IMR-90 (cell line): ENCODE data around the gene CDH12. TPM values are rescaled to one million over a fixed set of nuclear protein-coding genes. Genes with fewer than 3 reads are reported as not detected.

Experiments
- ATAC-seq: fragments of 200-7000 bp; cut with Tn5 transposase; 2 replicates; pipeline ENCODE4 v1.9.1; 2020; ENCODE audit warnings: low read depth, mild to moderate bottlenecking, moderate library complexity
- BruUV-seq: library from RNA; stranded (reverse); fragments of 400-500 nt; replicated peaks from 2 replicates; lab custom pipeline; 2021; lab: Mats Ljungman, UMichigan
- CTCF ChIA-PET: fragments of 300-600 bp; formaldehyde crosslinking; extraction: SDS; loops from one replicate; lab custom pipeline; 2021; ENCODE audit warnings: antibody characterized with exemption; lab: Yijun Ruan, JAX
- POLR2A ChIA-PET: fragments of 300-600 bp; sonication (Branson Sonifier 250); formaldehyde crosslinking; loops from one replicate; lab custom pipeline; 2022; ENCODE audit warnings: antibody characterized with exemption; ENCODE audit not compliant: unreplicated experiment; lab: Charles Lee
- DNase-seq: peaks from one replicate; pipeline ENCODE4 v3.0.0; 2013
- H2AFZ ChIP-seq: replicated peaks from 2 replicates; pipeline ENCODE3; 2013; ENCODE audit warnings: low read length, mild to moderate bottlenecking; ENCODE audit not compliant: poor library complexity
- H2AK5ac ChIP-seq: 2 replicates; pipeline ENCODE4 v1.6.1; 2013; ENCODE audit warnings: low read depth, low read length, inconsistent platforms
- H2AK9ac ChIP-seq: replicated peaks from 2 replicates; pipeline ENCODE3; 2013; ENCODE audit warnings: mild to moderate bottlenecking, low read depth, low read length, moderate library complexity; ENCODE audit not compliant: poor library complexity
- H2BK120ac ChIP-seq: 2 replicates; pipeline ENCODE4 v1.6.1; 2013; ENCODE audit warnings: low read depth, low read length, inconsistent platforms
- H2BK15ac ChIP-seq: 3 replicates; pipeline ENCODE4 v1.6.1; 2013; ENCODE audit warnings: low read depth, low read length, inconsistent platforms
- H2BK20ac ChIP-seq: 2 replicates; pipeline ENCODE4 v1.6.1; 2013; ENCODE audit warnings: low read depth, mild to moderate bottlenecking, inconsistent platforms, low read length, moderate library complexity
- H2BK5ac ChIP-seq: 2 replicates; pipeline ENCODE4 v1.6.1; 2013; ENCODE audit warnings: mild to moderate bottlenecking, low read depth, low read length, inconsistent platforms; ENCODE audit not compliant: poor library complexity, severe bottlenecking
- H3K14ac ChIP-seq: replicated peaks from 2 replicates; pipeline ENCODE4 v1.6.1; 2013; ENCODE audit warnings: low read depth, low read length, inconsistent platforms
- H3K18ac ChIP-seq: 2 replicates; pipeline ENCODE4 v1.6.1; 2013; ENCODE audit warnings: low read depth, low read length, control low read depth
- H3K23ac ChIP-seq: 2 replicates; pipeline ENCODE4 v1.6.1; 2013; ENCODE audit warnings: low read depth, low read length, inconsistent platforms
- H3K27ac ChIP-seq: 2 replicates; pipeline ENCODE4 v1.5.1; 2013; ENCODE audit warnings: mild to moderate bottlenecking, control low read depth, low read length; ENCODE audit not compliant: insufficient read depth
- H3K27me3 ChIP-seq: 2 replicates; pipeline ENCODE4 v1.6.1; 2013; ENCODE audit warnings: low read length; ENCODE audit not compliant: control insufficient read depth, insufficient read depth
- H3K36me3 ChIP-seq: 2 replicates; pipeline ENCODE4 v1.6.1; 2013; ENCODE audit warnings: low read length, mixed read lengths; ENCODE audit not compliant: control insufficient read depth, insufficient read depth
- H3K4ac ChIP-seq: 2 replicates; pipeline ENCODE4 v1.6.1; 2013; ENCODE audit warnings: low read depth, low read length, inconsistent platforms
- H3K4me1 ChIP-seq: 2 replicates; pipeline ENCODE4 v1.6.1; 2013; ENCODE audit warnings: low read length, mixed read lengths; ENCODE audit not compliant: control insufficient read depth, insufficient read depth
- H3K4me2 ChIP-seq: 2 replicates; pipeline ENCODE4 v1.6.1; 2013; ENCODE audit warnings: low read depth, mild to moderate bottlenecking, control low read depth, low read length, moderate library complexity
- H3K4me3 ChIP-seq: 2 replicates; pipeline ENCODE4 v1.5.1; 2013; ENCODE audit warnings: low read depth, mild to moderate bottlenecking, control low read depth, low read length, moderate library complexity; ENCODE audit not compliant: insufficient read depth
- H3K56ac ChIP-seq: 2 replicates; pipeline ENCODE4 v1.6.1; 2013; ENCODE audit warnings: low read length, inconsistent platforms; ENCODE audit not compliant: insufficient read depth; ENCODE audit errors: extremely low read depth
- H3K79me1 ChIP-seq, 2 experiments: 2 replicates each; pipeline ENCODE4 v1.6.1; 2013; ENCODE audit warnings: low read length in 2 of 2, inconsistent platforms in 1 of 2, low read depth in 1 of 2
- H3K9ac ChIP-seq: 2 replicates; pipeline ENCODE4 v1.6.1; 2013; ENCODE audit warnings: low read depth, low read length, control low read depth
- H3K9me1 ChIP-seq: 2 replicates; pipeline ENCODE4 v1.6.1; 2013; ENCODE audit warnings: low read length, inconsistent platforms; ENCODE audit not compliant: insufficient read depth
- H3K9me3 ChIP-seq: 2 replicates; pipeline ENCODE4 v1.6.1; 2013; ENCODE audit warnings: low read length; ENCODE audit not compliant: control insufficient read depth, insufficient read depth
- H4K20me1 ChIP-seq: 2 replicates; pipeline ENCODE4 v1.6.1; 2013; ENCODE audit warnings: low read length, inconsistent platforms; ENCODE audit not compliant: insufficient read depth
- H4K5ac ChIP-seq: 2 replicates; pipeline ENCODE4 v1.6.1; 2013; ENCODE audit warnings: mild to moderate bottlenecking, low read depth, low read length, control low read depth
- H4K8ac ChIP-seq, 2 experiments: 2 replicates each; pipeline ENCODE4 v1.6.1; 2013; ENCODE audit warnings: low read depth in 2 of 2, low read length in 2 of 2, control low read depth in 1 of 2, inconsistent platforms in 1 of 2
- H4K91ac ChIP-seq: 2 replicates; pipeline ENCODE4 v1.6.1; 2013; ENCODE audit warnings: low read depth, low read length, inconsistent platforms; ENCODE audit not compliant: insufficient read depth
- MAFK ChIP-seq: IDR thresholded peaks from 2 replicates; pipeline ENCODE4 v1.6.1; 2012; ENCODE audit warnings: low read depth, low read length, improper control_type of control experiment
- WGBS, 2 experiments: methylation state at CpG; one replicate each; pipeline versions ENCODE4 v1.1.5 to v1.1.7; 2013; ENCODE audit warnings: missing lambda C conversion rate in 2 of 2; ENCODE audit not compliant: insufficient read length in 1 of 2; ENCODE audit errors: extremely low coverage in 2 of 2; 5-methylcytosine and 5-hydroxymethylcytosine counted together
- dilution Hi-C: fragments of 300-500 bp; cut with HindIII; formaldehyde crosslinking; loops from one replicate; pipeline ENCODE4 v1.14.3; 2018; ENCODE audit warnings: low sequenced_read_pairs; ENCODE audit not compliant: unreplicated experiment
- in situ Hi-C: fragments of 300-500 bp; cut with MboI; formaldehyde crosslinking; loops from 3 replicates; pipeline ENCODE4 v1.14.3; 2019; ENCODE audit warnings: low sequenced_read_pairs, inconsistent platforms, mixed read lengths
- intact Hi-C: fragments of 100-400 bp; cut with micrococcal nuclease; formaldehyde crosslinking; loops from 2 replicates; pipeline ENCODE4 v1.10.0; 2022
- polyA plus RNA-seq, 3 experiments: library from polyadenylated mRNA; depleted of rRNA; stranded (reverse); fragments of >200 nt; gene quantifications; 2 replicates each; pipeline ENCODE4 v1.2.3, GENCODE V29; 2012; ENCODE audit warnings: low replicate concordance in 1 of 3
- total RNA-seq: library from RNA; depleted of rRNA; stranded (reverse); fragments of >200 nt; gene quantifications from 2 replicates; pipeline ENCODE4 v1.2.3, GENCODE V29; 2012
- TF ChIP-seq, protein P1 (sequence below): fragments of 150-350 bp; IDR thresholded peaks from 2 replicates; pipeline ENCODE4 v1.6.1; 2016; ENCODE audit warnings: low read depth, mild to moderate bottlenecking, low read length, moderate library complexity, borderline replicate concordance

The CDH12 gene
- total and polyA plus RNA-seq, 2 of the 4 experiments (the other 2 are of a cell fraction): not detected

DNA sequence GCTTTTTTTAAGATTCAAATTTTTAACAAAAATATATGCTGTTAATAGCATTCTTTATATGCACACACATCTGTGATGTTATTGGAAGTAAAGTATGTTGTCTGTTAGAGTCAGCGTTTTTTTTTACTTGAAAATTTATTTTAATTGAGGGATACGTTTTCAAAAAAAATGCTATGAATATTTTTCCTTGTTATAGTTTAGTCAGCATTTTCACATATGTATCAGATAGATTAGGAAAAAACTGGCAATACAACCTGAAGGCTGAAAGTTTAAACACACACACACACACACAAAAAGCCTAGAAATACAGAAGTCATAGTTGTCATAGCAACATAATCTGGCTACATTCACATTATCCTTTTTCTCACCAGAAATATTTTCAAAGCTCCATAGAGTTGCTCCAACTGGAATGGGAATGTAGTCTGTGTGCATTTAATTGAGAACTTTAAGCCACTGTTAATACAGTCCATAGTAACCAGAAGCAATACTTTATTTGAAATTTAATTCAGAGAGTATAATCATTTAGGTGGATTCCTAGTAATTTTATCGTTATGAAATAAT lies 116.6 kb downstream of the CDH12 start:
- Histone ChIP-seq H3K9me1 (no peaks in the 10 kb centered on the region), H2BK15ac (no peak overlapping the region), H3K4me3 (no peak overlapping the region), H3K14ac (no peak overlapping the region), H3K4me2 (no peak overlapping the region), H3K9me3 (no peaks in the 10 kb centered on the region), H4K5ac (no peak overlapping the region), H2BK5ac (no peak overlapping the region), H3K36me3 (no peaks in the 10 kb centered on the region), H4K8ac (no peak overlapping the region), H3K4ac (no peak overlapping the region), H3K4me1 (no peaks in the 10 kb centered on the region), H3K18ac (no peak overlapping the region), H4K91ac (no peak overlapping the region), H2BK120ac (no peak overlapping the region), H3K9ac (no peak overlapping the region), H3K27ac (no peak overlapping the region), H2BK20ac (no peak overlapping the region), H3K56ac (no peak overlapping the region), H3K27me3 (no peaks in the 10 kb centered on the region), H3K23ac (no peak overlapping the region), H2AK5ac (no peak overlapping the region), H2AFZ (no peak overlapping the region), H3K79me1 (no peaks in the 10 kb centered on the region), H2AK9ac (no peak overlapping the region), H4K20me1 (no peaks in the 10 kb centered on the region)
- TF ChIP-seq, protein P1, sequence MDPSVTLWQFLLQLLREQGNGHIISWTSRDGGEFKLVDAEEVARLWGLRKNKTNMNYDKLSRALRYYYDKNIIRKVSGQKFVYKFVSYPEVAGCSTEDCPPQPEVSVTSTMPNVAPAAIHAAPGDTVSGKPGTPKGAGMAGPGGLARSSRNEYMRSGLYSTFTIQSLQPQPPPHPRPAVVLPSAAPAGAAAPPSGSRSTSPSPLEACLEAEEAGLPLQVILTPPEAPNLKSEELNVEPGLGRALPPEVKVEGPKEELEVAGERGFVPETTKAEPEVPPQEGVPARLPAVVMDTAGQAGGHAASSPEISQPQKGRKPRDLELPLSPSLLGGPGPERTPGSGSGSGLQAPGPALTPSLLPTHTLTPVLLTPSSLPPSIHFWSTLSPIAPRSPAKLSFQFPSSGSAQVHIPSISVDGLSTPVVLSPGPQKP: no peak
- TF ChIP-seq MAFK: peak; percentile 59
- intact Hi-C loops (no loop called here), in situ Hi-C loops (no loop called here), dilution Hi-C loops (no loop called here)
- DNase-seq: no peak
- no CpG with 5 or more reads among the region's 3 CpGs for WGBS, 2 experiments
- no peak for ATAC-seq
- ChIA-PET CTCF (no interaction called here), POLR2A (no interaction called here)
- BruUV-seq: no TSS peak
